GM21825 (cell line): ENCODE results near the gene FAM163B.

Experiments
- ATAC-seq: cut with Tn5 transposase; IDR thresholded peaks from one replicate; pipeline ENCODE4 v1.9.1; 2021; ENCODE audit warnings: mild to moderate bottlenecking, moderate library complexity; ENCODE audit not compliant: unreplicated experiment

The FAM163B gene

GRCh38 chr9:133531293-133531692 lies 77.9 kb downstream of the FAM163B start:
- ATAC-seq: no peak

- ATAC-seq: no peak
Measured at GRCh38 chr9:133529874-133530273, 79.3 kb downstream of the FAM163B start.

- ATAC-seq: no peak
Measured at GRCh38 chr9:133529457-133529856, 79.7 kb downstream of the FAM163B start.

GRCh38 chr9:133528876-133529241 lies 80.3 kb downstream of the FAM163B start:
- no peak for ATAC-seq

- no peak for ATAC-seq
Measured at GRCh38 chr9:133528001-133528875, 81.0 kb downstream of the FAM163B start.

GRCh38 chr9:133527444-133527920 lies 81.7 kb downstream of the FAM163B start:
- ATAC-seq: no peak
